Measurements from ENCODE around the gene SCRN1.
"Not testable (repeated sequence)": the region's sequence is repeated elsewhere in the genome, so short reads cannot be mapped to it uniquely, and the experiment has no call there.

The SCRN1 gene

GRCh38 chr7:29924006-29924405 is 65.6 kb downstream of the SCRN1 start:
- DNase-seq, result no peak

- DNase-seq, result no peak
These were observed 66.5 kb downstream of the SCRN1 start for GRCh38 chr7:29922921-29923700.

- DNase-seq, result no peak
These were observed 68.1 kb downstream of the SCRN1 start for GRCh38 chr7:29921404-29922010.

- DNase-seq, result no peak
These were observed 69.1 kb downstream of the SCRN1 start for GRCh38 chr7:29920491-29920890.

GRCh38 chr7:29919790-29920189 is 69.8 kb downstream of the SCRN1 start:
- no peak for DNase-seq

GRCh38 chr7:29918850-29919249 is 70.8 kb downstream of the SCRN1 start:
- no peak for DNase-seq

- no peak for DNase-seq
These were observed 72.0 kb downstream of the SCRN1 start for GRCh38 chr7:29917641-29918040.

DNA sequence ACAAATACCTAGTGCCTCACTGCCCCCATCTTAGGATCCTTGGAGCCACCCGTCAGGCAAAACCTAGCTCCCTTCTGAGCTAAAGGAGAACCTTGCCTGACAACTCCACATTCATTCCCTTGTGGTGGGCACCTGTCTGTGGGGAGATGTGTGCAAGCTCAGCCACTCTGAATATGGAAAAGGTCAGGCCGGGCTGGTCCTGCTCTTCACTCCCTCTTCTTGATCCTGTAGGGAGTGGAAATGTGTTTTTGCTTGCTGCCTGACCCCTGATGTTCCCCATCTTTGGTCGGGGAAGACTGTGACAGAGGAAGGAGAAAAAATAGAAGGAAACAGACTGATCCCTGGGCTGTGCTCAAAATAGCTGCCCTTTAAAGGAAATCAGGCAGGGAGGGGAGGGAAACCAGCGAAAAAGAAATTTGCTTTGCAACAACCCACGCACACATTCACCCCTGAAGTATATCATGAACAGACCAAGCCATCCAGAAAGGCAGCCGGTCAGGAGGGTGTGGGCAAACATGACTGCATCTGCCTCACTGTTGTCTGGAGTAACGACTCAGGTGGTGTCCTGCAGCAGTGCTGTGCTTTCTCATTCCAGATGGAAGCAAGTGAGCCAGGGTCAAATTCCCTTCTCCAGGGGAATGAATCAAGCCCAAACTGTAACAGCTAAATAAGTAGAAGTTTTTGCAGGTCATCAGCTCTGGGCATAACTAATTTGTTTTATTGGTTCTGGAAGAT is 74.0 kb downstream of the SCRN1 start:
- no peak for DNase-seq

DNA sequence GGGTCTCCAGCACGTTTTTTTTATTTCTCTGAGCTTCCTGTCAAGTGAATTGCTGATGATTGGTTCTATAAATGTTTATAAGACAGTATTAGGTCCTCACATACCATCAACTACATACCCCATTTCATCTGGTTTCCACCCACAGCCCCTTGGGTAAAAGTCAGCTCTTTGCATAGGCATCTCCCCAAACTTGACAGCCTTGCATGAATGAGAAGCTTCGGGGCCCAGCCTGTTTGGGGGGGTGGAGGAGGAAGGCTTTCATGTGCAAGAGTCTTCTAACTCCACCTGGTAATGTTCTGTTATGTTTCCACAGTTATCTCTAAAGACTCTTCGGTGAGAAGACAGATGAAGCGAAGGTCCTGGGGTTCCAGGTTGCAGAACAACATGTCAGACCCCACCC is 75.4 kb downstream of the SCRN1 start:
- DNase-seq, result no peak

DNA sequence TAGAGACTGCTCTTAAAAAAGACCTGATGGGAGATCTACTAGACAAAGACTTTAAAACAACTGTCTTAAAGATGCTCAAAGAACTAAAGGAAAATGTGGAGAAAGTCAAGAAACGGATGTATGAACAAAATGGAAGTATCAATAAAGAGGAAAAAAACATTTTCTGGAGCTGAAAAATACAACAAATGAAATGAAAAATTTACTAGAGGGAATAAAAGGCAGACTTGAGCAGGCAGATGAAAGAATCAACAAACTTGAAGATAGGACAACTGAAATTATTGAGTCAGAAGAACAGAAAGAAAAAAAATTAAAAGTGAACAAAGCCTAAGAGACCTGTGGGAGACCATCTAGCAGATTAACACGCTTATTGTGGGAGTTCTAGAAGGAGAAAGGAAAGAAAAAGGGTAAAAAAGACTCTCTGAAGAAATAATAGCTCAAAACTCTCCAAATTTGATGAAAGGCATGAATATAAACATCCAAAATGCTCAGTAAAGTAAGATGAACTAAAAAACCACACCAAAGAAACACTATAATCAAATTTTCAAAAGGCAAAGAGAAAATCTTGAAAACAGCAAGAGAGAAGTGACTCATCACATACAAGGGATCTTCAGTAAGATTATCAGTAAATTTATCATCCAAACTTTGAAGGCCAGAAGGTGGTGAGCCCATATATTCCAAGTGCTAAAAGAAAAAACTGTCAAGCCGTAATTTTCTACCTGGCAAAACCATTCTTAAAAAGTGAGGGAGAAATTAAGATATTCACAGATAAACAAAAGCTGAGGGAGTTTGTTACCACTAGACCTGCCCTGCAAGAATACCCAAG is 83.2 kb downstream of the SCRN1 start:
- no peak for DNase-seq

GRCh38 chr7:29900745-29901144 is 88.9 kb downstream of the SCRN1 start:
- DNase-seq, result no peak

DNA sequence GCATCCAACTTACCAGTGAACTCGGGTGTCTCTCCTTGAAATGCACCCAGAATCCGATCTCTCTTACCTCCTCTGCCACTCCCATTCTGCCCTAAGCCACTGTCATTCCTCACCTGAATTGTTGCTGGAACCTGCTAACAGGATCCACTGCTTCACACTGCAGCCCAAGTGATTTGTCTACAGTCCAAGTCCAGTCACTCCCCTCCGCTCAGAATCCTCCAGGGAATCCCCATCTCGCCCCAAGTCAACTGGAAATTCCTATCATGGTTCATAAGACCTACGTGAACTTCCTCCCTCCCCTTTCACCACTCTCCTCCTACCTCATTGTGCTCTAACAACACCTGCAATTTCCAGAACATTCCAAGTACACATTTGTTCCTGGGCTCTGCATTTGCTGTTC is 91.3 kb downstream of the SCRN1 start:
- no peak for DNase-seq

DNA sequence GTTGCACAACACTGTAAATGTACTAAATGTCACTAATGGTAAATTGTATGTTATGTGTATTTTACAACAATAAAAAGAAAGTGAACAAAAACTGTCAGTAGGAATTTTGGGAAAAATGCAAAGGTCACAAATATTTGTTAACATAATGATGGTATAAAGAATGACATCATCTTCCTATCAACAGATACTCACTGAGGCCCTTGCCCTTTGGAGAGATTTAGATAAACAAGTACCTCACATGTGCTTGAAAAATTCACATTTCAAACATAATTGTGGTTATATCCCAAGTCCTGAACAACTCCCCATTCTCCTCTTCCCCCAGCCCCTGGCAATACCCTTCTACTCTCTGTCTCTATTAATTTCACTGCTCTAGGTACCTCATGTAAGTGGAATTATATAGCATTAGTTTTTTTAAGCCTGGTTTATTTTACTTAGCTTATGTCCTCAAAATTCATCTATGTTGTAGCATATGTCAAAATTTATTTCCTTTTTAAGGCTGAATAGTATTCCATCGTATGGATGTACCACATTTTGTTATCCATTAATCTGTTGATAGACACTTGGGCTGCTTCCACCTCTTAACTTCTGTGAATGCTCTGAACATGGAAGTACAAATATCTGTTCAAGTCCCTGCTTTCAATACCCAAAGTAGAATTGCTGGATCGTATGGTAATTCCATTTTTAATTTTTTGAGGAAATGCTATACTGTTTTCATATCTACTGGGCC is 92.8 kb downstream of the SCRN1 start:
- DNase-seq, result no peak

DNA sequence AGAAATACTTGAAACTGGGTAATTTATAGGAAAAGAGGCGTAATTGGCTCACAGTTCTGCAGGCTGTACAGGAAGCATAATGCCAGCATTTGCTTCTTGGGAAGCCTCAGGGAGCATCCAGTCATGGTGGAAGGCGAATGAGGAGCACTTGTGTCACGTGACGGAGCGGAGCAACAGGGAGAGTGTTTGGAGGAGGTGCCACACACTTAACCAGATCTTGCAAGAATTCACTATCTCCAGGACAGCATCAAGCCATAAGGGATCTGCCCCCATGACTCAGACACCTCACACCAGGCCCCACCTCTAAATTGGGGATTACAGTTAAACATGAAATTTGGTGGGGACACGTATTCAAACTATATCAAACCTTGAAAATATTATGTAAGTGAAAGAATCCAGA is 94.0 kb downstream of the SCRN1 start:
- no peak for DNase-seq

GRCh38 chr7:29894256-29894655 is 95.3 kb downstream of the SCRN1 start:
- no peak for DNase-seq

GRCh38 chr7:29893351-29893965 is 96.1 kb downstream of the SCRN1 start:
- DNase-seq, result no peak

DNA sequence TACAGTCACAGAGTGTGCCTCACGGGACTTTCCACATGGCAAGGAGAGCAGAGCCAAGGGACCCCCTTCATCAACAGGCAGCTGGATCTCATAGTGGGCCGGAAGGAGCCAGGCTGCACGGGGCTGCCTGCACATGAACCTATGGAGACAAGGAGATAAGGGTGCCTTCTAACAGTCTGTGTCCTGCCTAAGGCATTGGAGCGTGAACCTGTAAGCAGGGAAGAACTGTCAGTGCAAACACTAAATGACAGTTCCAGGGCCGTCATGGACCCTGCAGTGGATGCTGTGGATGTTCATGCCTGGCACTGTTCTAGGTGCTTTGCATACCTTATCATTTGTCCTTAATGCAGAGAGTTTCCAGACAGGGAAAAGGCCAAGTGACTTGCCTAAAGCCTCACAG is 97.4 kb downstream of the SCRN1 start:
- no peak for DNase-seq

- no peak for DNase-seq
These were observed 97.8 kb downstream of the SCRN1 start for GRCh38 chr7:29891766-29892165.

DNA sequence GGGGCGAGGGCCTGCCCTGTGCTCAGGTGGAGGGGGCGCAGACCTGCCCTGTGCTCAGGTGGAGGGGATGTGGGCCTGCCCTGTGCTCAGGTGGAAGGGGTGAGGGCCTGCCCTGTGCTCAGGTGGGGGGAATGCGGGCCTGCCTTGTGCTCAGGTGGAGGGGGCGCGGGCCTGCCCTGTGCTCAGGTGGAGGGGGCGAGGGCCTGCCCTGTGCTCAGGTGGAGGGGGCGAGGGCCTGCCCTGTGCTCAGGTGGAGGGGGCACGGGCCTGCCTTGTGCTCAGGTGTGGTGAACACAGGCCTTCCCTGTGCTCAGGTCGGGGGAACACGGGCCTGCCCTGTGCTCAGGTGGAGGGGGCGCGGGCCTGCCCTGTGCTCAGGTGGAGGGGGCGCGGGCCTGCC is 98.8 kb downstream of the SCRN1 start:
- not testable (repeated sequence) for DNase-seq

DNA sequence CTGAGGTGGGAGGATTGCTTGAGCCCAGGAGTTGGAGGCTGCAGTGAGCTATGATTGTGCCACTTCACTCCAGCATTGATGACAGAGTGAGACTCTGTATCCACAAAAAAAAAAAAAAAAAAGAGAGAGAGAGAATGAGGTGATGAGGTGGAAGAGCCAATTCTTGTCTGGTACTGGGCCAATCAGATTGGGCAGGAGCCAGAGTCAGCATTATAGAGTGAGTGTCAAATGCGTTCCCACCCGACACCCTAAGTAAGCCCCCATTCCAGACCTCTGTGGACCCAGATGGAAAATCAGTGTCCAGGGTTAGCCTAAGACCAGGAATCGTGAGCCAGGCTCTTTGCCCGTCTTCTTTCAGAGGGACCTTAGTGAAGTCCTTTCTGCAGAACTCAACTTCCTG is 99.3 kb downstream of the SCRN1 start:
- no peak for DNase-seq

GRCh38 chr7:29889288-29889687 is 100.3 kb downstream of the SCRN1 start:
- DNase-seq, result no peak

DNA sequence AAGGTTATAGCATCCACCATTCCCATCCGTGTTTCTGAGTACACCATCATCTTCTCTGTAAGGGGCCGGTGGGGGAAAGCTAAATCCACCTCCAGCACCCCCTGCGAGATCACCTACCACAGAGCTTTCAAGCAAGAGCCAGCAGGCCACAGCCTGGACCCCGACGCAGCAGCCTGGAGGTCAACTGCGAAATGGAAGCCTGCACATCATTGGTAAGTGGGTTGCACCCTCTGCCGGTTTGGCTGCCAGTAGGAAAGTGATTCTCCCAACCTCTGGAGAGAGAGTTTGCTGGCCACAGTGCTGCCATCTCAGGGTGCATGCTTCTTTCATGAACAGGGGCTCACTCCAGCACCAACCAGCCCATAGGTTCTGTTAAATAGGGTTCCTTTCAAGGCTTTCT is 101.6 kb downstream of the SCRN1 start:
- no peak for DNase-seq
